CD4-positive, alpha-beta T cell treated with Interleukin-17A for 1 hour (primary cell): ENCODE results near the gene RGS4.

ENCODE experiments used
- DNase-seq: peaks from one replicate; pipeline ENCODE4 v3.0.0-alpha.2; 2020

RGS4 gene

GRCh38 chr1:163069142-163069541, at the start of gene RGS4:
Gene RGS4, plus strand, starts transcription at chr1:163069361. Its CDS starts 124 bp downstream, at chr1:163069485.
- DNase-seq = no peak

- DNase-seq = no peak
Observed at GRCh38 chr1:163022129-163022528, 47.0 kb upstream of the RGS4 start.

- DNase-seq = no peak
Observed at GRCh38 chr1:163027610-163028009, 41.6 kb upstream of the RGS4 start.

- no peak for DNase-seq
Observed at GRCh38 chr1:163029901-163030300, 39.3 kb upstream of the RGS4 start.

GRCh38 chr1:163035446-163036249, 33.5 kb upstream of the RGS4 start:
- DNase-seq = no peak

- DNase-seq = no peak
Observed at GRCh38 chr1:163036671-163037070, 32.5 kb upstream of the RGS4 start.

- no peak for DNase-seq
Observed at GRCh38 chr1:163038928-163039706, 30.0 kb upstream of the RGS4 start.

GRCh38 chr1:163039707-163040093, 29.5 kb upstream of the RGS4 start:
- no peak for DNase-seq

- DNase-seq = no peak
Observed at GRCh38 chr1:163046071-163046470, 23.1 kb upstream of the RGS4 start.

GRCh38 chr1:163047951-163048659, 21.1 kb upstream of the RGS4 start:
- DNase-seq = no peak

- no peak for DNase-seq
Observed at GRCh38 chr1:163048869-163049268, 20.3 kb upstream of the RGS4 start.

- no peak for DNase-seq
Observed at GRCh38 chr1:163049296-163049695, 19.9 kb upstream of the RGS4 start.

- DNase-seq = no peak
Observed at GRCh38 chr1:163050496-163050895, 18.7 kb upstream of the RGS4 start.

- no peak for DNase-seq
Observed at GRCh38 chr1:163054181-163054591, 15.0 kb upstream of the RGS4 start.

- no peak for DNase-seq
Observed at GRCh38 chr1:163055005-163055404, 14.2 kb upstream of the RGS4 start.

GRCh38 chr1:163055531-163055930, 13.6 kb upstream of the RGS4 start:
- DNase-seq = no peak

- no peak for DNase-seq
Observed at GRCh38 chr1:163056831-163057230, 12.3 kb upstream of the RGS4 start.

- no peak for DNase-seq
Observed at GRCh38 chr1:163060343-163061007, 8.7 kb upstream of the RGS4 start.

GRCh38 chr1:163063143-163063542, 6.0 kb upstream of the RGS4 start:
- no peak for DNase-seq

GRCh38 chr1:163063610-163064009, 5.6 kb upstream of the RGS4 start:
- DNase-seq = no peak

- no peak for DNase-seq
Observed at GRCh38 chr1:163066168-163066567, 3.0 kb upstream of the RGS4 start.

- no peak for DNase-seq
Observed at GRCh38 chr1:163066686-163067085, 2.5 kb upstream of the RGS4 start.

- no peak for DNase-seq
Observed at GRCh38 chr1:163068716-163069115, 445 bp upstream of the RGS4 start.
